Measurements from ENCODE around the gene VEGFB.

- TF ChIP-seq REST (IDR thresholded peaks at IDR 0.05; ENCODE audit: insufficient read depth in 1 of 2, low read depth in 2 of 2, low read length in 2 of 2) = no peak
- TF ChIP-seq POLR2AphosphoS5 (IDR thresholded peaks at IDR 0.05; ENCODE audit: low read depth, low read length) = no peak
- TF ChIP-seq TAF1 (IDR thresholded peaks at IDR 0.05; ENCODE audit: borderline replicate concordance, insufficient read depth, low read length) = no peak
These were observed 23.1 kb upstream of the VEGFB start for GRCh38 chr11:64211181-64211872.

Measured in PFSK-1 (cell line).